HG03432 (cell line): ENCODE measurements around the gene CASP10.
A peak's percentile ranks its signal among the peaks of the same experiment; 100 is the strongest.
"Not testable (repeated sequence)": the region's sequence is repeated elsewhere in the genome, so short reads cannot be mapped to it uniquely, and the experiment has no call there.

Experiments used
- ATAC-seq: cut with Tn5 transposase; IDR thresholded peaks from one replicate; pipeline ENCODE4 v1.9.1; 2021; ENCODE audit warnings: mild to moderate bottlenecking, moderate library complexity; ENCODE audit not compliant: unreplicated experiment

CASP10 gene

GRCh38 chr2:201231781-201232466, 49.0 kb downstream of the CASP10 start:
- ATAC-seq: peak; percentile 53

- ATAC-seq: no peak
Observed at GRCh38 chr2:201232467-201232815, 49.5 kb downstream of the CASP10 start.

DNA sequence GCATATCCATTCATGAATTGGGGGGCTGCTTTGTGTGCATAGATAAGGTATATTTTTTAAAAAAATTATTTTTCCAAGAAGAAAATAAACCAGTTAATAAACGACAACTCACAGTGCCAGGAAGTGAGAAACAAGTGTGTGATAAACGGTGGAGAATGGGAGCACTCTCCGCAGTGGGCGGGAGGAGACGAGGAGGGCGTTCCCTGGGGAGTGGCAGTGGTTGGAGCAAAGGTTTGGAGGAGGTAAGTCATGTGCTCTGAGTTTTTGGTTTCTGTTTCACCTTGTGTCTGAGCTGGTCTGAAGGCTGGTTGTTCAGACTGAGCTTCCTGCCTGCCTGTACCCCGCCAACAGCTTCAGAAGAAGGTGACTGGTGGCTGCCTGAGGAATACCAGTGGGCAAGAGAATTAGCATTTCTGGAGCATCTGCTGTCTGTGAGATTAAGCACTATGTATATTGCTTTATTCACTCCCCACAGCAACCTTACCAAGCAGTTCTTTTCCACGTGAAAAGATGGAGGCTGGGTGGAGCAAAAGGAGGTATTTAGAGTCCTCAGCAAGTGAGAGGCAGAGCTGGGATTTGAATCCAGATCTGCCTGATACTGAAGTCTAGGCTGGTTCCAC, 50.4 kb downstream of the CASP10 start:
- ATAC-seq: peak; percentile 93

DNA sequence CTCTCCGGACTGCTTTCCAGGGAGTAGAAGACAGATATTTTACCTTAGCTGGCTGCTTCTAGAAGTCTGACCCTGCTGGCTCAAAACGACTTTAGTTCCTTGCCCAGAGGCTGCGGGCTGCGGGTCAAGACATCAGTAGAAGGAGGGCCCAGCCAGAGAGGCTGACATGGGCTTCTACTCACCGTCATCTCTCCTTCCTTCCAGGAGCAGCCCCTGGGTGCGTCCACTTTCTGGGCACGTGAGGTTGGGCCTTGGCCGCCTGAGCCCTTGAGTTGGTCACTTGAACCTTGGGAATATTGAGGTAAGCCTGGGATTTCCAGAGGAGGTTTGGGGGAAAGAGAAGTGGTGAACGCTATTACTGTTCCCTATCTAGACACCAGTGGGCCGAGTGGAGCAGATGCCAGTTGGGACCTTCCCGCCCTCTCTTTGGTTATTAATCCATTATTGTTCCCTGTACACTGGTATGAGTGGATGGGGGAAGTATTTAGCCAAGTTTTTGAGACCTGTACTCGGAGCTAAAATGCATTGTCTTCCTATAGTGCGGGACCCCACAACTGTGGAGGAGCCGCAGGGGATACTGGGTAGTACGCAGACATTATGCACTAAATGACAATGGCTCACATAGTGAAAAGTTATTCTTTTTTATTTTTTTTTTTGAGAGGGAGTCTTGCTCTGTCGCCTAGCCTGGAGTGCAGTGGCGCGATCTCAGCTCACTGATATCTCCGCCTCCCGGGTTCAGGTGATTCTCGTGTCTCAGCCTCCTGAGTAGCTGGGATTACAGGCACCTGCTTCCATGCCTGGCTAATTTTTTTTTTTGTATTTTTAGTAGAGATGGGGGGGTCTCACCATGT, 51.1 kb downstream of the CASP10 start:
- peak; percentile 23 for ATAC-seq

DNA sequence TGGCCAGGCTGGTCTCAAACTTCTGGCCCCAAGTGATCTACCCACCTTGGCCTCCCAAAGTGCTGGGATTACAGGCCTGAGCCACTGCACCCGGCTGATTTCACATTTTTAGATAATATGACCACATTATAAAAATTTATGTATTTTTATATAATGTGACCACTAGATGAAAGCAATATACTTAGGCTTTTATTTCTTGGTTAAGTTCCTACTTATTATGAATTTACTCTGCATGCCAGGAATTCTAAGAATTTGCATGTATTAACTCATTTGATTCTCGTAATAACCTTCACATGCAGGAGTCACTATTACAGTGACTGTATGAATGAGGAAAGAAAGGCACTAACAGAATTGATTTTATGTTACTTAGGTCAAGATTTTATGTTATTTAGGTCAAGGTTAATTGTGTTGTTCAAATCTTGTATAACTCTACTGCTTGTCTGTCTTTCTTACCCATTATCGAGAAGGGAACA, 51.8 kb downstream of the CASP10 start:
- ATAC-seq: no peak

DNA sequence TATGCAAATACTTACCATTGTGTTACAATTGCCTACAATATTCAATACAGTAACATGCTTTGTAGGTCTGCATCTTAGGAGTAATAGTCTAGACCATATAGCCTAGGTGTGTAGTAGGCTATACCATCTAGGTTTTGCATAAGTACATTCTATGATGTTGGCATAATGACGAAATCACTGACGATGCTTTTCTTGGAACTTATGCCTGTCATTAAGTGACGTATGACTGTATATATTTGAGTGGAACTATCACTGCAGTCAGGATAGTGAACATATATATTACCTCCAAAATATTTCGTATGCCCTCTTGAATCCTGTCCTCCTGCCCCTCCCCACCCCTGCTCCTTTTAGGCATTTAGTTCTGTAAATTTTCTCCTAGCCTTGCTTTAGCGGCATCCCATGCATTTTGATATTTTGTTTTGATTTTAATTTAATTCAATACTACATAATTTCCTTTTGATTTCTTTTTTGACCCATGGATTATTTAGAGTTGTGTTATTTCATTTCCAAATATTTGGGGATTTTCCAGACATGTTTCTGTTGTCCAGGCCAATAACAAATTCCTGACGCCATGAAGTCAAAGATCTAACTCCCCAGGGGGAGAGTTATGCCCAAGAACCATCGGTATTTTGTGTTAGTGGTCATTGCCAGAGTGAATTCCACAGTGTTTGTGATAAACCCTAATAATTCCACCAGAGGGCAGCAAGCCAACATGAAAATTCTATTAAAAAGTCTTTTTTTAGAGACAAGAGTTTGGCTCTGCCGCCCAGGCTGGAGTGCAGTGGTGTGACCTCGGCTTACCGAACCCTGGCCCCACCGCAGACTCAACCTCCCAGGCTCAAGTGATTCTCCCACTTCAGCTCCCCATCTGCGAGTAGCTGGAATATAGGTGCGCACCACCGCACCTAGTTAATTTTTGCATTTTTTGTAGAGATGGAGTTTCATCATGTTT, 53.2 kb downstream of the CASP10 start:
- no peak for ATAC-seq

DNA sequence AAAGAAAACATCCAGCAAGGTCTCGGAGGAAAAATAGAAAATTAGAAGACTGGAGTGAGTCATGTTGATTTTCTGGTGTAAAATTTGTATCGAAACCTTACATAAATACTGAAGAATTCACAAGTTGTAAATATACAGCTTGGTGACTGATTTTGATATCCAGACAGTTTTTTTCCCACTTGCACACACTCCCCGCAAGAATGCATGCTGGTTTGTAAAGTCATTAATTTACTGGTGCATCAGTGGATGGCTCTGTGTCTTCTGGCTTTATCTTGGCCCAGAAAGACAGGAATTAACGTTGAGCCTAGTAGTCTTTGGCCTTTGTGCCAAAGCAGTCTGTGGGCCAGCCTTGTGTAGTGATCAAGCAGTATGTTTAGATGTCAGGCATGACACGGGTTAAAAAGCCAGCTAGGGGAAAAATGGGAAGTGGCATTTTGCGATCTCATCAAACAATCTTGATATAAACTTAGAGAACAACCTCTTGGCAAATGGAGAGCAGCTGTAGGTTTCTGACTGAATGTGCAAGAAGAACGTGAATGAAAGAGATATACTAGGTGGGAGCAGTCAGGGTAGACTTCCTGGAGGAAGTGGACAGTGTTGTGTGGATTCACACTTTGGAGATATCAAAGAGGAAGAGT, 54.7 kb downstream of the CASP10 start:
- no peak for ATAC-seq

DNA sequence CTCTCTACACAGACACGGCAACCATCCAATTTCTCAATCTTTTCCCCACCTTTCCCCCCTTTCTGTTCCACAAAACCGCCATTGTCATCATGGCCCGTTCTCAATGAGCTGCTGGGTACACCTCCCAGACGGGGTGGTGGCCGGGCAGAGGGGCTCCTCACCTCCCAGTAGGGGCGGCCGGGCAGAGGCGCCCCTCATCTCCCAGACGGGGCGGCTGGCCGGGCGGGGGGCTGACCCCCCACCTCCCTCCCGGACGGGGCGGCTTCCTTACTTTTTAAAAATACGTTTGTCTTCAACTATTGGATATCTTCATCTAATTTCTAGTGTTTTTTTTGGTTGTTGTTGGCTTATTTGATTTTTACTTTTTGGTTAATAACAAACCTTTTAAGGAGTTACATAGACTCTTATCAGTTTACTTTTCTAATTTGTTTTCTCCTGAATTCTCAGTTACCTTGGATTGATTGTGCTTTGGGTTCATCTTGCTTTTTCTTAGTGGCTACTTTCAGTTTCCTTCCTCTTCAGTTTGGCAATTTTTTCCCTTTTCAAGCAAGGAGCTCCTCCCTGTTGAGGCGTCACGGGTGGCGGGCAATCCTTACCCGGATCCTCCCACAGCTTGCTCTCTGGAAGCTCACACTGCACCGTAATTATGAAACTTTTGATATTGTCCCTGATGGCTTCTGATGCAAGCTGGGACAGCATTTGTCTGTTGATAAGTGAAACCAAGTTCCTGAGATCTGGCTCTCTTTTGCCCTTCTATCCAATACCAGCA, 56.4 kb downstream of the CASP10 start:
- ATAC-seq: not testable (repeated sequence)

DNA sequence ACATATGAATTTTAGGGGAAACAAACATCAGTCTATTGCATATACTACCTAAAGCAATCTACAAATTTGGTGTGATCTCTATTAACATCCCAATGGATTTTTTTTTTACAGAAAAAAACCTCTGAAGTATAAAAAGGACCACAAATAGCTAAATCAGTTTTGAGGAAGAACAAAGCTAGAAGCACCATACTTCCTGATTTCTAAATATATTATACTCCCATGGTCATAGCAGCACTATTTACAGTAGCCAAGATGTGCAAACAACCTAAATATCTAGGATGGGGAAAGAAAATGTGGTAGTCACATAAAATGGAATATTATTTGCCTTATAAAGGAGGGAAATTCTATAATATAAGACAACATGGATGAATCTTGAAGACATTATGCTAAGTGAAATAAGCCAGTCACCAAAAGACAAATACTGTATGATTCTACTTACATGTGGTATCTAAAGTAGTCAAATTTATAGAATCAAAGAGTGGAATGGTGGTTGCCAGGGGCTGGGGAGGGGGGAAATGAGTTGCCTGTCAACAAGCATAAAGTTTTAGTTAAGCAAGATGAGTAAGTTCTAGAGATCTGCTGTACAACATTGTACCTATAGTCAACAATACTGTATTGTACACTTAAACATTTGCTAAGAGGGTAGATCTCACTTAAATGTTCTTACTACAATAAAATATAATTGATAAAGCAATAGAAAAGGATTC, 59.8 kb downstream of the CASP10 start:
- no peak for ATAC-seq

DNA sequence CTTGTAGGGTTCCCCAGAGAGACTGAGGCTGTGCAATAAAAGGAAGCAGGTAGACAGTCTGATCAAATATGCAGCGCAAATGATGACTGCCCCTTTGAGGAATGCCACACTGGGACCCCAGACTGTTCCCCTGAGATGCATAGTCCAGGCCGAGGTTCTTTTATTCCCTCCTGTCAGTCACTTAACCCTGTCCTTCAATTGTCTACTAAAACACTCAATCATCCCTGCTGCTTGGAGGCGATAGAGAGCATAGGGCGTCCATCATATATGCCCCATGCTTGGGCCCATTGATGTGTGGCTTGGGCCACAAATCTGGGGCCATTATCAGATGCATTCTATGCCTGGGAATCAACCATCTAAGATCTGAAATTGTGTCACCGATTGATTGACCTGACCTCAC, 61.9 kb downstream of the CASP10 start:
- no peak for ATAC-seq

DNA sequence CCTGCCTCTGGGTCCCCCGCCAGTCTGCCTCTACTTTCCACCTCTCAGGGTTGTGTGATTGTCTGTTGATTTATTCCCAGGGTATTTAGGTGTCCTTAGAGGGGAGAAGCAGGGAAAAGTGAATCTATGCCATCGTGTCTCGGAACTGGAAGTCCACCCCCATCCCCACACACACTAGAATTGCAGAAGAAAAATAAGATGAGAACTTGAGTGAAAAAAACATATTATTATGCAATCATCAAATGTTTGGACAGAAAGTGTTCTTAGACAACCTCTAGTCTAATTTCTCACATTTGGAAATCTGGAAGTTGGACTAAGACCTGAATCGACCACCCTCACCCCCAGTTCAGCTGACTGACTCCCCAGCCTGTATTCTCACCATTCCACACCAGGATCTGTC, 63.3 kb downstream of the CASP10 start:
- ATAC-seq: no peak

- ATAC-seq: peak; percentile 39
Observed at GRCh38 chr2:201248288-201248844, 65.4 kb downstream of the CASP10 start.

DNA sequence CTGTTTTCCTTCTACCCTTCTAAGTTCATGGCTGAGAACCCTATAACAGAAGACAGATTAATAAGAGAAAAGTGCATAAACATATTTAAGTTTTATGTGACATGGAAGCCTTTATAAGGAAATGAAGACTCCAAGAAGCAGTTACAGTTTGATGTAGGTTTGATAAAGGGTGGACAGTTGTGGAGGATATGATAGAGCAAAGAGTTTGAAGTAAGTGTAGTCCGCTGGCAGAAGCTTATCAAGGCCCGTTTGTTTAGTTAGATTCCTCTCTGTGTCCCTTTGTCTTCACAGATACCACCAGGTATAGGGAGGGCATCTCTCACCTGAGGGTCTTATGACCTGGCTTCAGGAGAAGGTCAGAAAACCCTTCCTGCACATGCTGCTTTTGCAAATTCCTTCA, 66.9 kb downstream of the CASP10 start:
- ATAC-seq: no peak

GRCh38 chr2:201250741-201251140, 67.8 kb downstream of the CASP10 start:
- ATAC-seq: no peak

DNA sequence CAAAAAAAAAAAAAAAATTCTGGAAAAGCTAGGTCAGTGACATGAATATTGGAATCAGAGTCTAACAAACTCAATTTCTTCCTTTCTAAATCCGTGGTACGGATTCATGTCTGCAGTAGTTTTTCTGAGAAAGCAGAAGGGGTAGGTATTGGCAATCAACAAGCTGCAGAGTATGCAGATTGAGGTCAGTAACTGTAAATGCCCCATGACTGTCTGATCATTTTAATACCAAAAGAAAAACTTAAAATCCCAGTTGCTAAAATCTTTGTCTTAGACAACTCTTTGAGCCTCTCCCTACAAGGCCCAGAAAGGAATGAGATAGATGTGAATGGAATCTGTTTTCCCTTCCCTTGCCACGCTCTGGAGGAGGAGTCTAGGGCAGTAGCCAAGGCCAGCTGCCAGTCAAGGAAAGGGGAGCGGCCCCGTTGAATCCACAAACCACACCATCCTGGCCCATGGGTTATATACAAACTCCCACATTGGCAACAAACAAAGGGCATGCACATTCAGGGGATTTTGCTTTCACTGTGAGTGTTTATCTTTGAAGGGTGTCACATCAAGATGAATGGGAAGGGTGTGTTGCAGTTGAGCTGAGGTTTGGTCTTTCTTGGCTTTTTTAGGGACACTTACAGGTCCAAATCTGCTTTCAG, 71.3 kb downstream of the CASP10 start:
- ATAC-seq: no peak

DNA sequence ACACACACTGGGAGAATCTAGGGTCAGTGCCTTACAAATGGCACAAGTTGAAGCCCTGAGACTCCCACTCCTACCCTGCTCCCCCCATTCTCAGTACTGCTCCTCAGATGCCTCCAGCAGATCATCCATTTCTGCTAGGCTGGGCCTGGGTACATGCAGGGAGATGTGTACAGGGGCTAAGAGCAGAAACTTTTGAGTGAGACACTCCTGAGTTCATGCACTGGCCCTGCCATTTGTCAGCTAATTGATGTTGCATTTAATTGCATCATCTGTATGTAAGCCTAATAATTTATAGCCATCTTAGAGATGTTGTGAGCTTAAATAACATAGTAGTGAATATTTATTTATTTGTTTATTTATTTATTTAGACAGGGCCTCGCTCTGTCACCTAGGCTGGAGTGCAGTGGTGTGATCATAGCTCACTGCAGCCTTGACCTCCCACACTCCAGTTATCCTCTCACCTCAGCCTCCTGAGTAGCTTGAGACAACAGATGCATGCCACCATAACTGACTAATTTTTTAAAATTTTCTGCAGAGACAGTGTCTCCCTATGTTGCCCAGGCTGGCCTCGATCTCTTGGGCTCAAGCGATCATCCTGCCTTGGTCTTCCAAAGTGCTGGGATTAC, 72.6 kb downstream of the CASP10 start:
- ATAC-seq: no peak

DNA sequence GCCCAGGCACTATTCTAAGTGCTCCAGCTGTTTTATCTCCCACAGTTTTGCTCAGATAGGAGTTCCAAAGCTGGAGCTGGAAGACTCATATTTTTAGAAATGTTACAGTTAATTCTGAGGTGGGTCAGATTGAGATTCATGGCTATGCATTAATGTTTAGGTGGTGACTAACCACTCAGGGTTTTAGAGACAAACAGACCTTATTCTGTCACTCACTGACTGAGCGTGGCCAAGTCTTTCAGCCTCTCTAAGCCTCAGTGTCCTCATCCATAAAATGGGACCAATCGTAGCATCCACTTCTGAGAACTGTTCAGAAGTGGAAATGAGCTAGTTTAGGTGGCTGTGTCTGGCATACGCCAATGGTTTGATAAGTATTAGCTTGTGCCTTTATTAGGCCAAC, 73.1 kb downstream of the CASP10 start:
- no peak for ATAC-seq
